IMR-90 (cell line): ENCODE data around the gene IRF5. TPM values are rescaled to one million over a fixed set of nuclear protein-coding genes. Genes with fewer than 3 reads are reported as not detected.

Experiments used
- ATAC-seq: fragments of 200-7000 bp; cut with Tn5 transposase; 2 replicates; pipeline ENCODE4 v1.9.1; 2020; ENCODE audit warnings: low read depth, mild to moderate bottlenecking, moderate library complexity
- BruUV-seq: library from RNA; stranded (reverse); fragments of 400-500 nt; replicated peaks from 2 replicates; lab custom pipeline; 2021; lab: Mats Ljungman, UMichigan
- CTCF ChIA-PET: fragments of 300-600 bp; formaldehyde crosslinking; extraction: SDS; loops from one replicate; lab custom pipeline; 2021; ENCODE audit warnings: antibody characterized with exemption; lab: Yijun Ruan, JAX
- POLR2A ChIA-PET: fragments of 300-600 bp; sonication (Branson Sonifier 250); formaldehyde crosslinking; loops from one replicate; lab custom pipeline; 2022; ENCODE audit warnings: antibody characterized with exemption; ENCODE audit not compliant: unreplicated experiment; lab: Charles Lee
- DNase-seq: peaks from one replicate; pipeline ENCODE4 v3.0.0; 2013
- H2AFZ ChIP-seq: replicated peaks from 2 replicates; pipeline ENCODE3; 2013; ENCODE audit warnings: low read length, mild to moderate bottlenecking; ENCODE audit not compliant: poor library complexity
- H2AK5ac ChIP-seq: 2 replicates; pipeline ENCODE4 v1.6.1; 2013; ENCODE audit warnings: low read depth, low read length, inconsistent platforms
- H2AK9ac ChIP-seq: replicated peaks from 2 replicates; pipeline ENCODE3; 2013; ENCODE audit warnings: mild to moderate bottlenecking, low read depth, low read length, moderate library complexity; ENCODE audit not compliant: poor library complexity
- H2BK120ac ChIP-seq: 2 replicates; pipeline ENCODE4 v1.6.1; 2013; ENCODE audit warnings: low read depth, low read length, inconsistent platforms
- H2BK15ac ChIP-seq: 3 replicates; pipeline ENCODE4 v1.6.1; 2013; ENCODE audit warnings: low read depth, low read length, inconsistent platforms
- H2BK20ac ChIP-seq: 2 replicates; pipeline ENCODE4 v1.6.1; 2013; ENCODE audit warnings: low read depth, mild to moderate bottlenecking, inconsistent platforms, low read length, moderate library complexity
- H2BK5ac ChIP-seq: 2 replicates; pipeline ENCODE4 v1.6.1; 2013; ENCODE audit warnings: mild to moderate bottlenecking, low read depth, low read length, inconsistent platforms; ENCODE audit not compliant: poor library complexity, severe bottlenecking
- H3K14ac ChIP-seq: replicated peaks from 2 replicates; pipeline ENCODE4 v1.6.1; 2013; ENCODE audit warnings: low read depth, low read length, inconsistent platforms
- H3K18ac ChIP-seq: 2 replicates; pipeline ENCODE4 v1.6.1; 2013; ENCODE audit warnings: low read depth, low read length, control low read depth
- H3K23ac ChIP-seq: 2 replicates; pipeline ENCODE4 v1.6.1; 2013; ENCODE audit warnings: low read depth, low read length, inconsistent platforms
- H3K27ac ChIP-seq: 2 replicates; pipeline ENCODE4 v1.5.1; 2013; ENCODE audit warnings: mild to moderate bottlenecking, control low read depth, low read length; ENCODE audit not compliant: insufficient read depth
- H3K27me3 ChIP-seq: 2 replicates; pipeline ENCODE4 v1.6.1; 2013; ENCODE audit warnings: low read length; ENCODE audit not compliant: control insufficient read depth, insufficient read depth
- H3K36me3 ChIP-seq: 2 replicates; pipeline ENCODE4 v1.6.1; 2013; ENCODE audit warnings: low read length, mixed read lengths; ENCODE audit not compliant: control insufficient read depth, insufficient read depth
- H3K4ac ChIP-seq: 2 replicates; pipeline ENCODE4 v1.6.1; 2013; ENCODE audit warnings: low read depth, low read length, inconsistent platforms
- H3K4me1 ChIP-seq: 2 replicates; pipeline ENCODE4 v1.6.1; 2013; ENCODE audit warnings: low read length, mixed read lengths; ENCODE audit not compliant: control insufficient read depth, insufficient read depth
- H3K4me2 ChIP-seq: 2 replicates; pipeline ENCODE4 v1.6.1; 2013; ENCODE audit warnings: low read depth, mild to moderate bottlenecking, control low read depth, low read length, moderate library complexity
- H3K4me3 ChIP-seq: 2 replicates; pipeline ENCODE4 v1.5.1; 2013; ENCODE audit warnings: low read depth, mild to moderate bottlenecking, control low read depth, low read length, moderate library complexity; ENCODE audit not compliant: insufficient read depth
- H3K56ac ChIP-seq: 2 replicates; pipeline ENCODE4 v1.6.1; 2013; ENCODE audit warnings: low read length, inconsistent platforms; ENCODE audit not compliant: insufficient read depth; ENCODE audit errors: extremely low read depth
- H3K79me1 ChIP-seq, 2 experiments: 2 replicates each; pipeline ENCODE4 v1.6.1; 2013; ENCODE audit warnings: low read length in 2 of 2, inconsistent platforms in 1 of 2, low read depth in 1 of 2
- H3K9ac ChIP-seq: 2 replicates; pipeline ENCODE4 v1.6.1; 2013; ENCODE audit warnings: low read depth, low read length, control low read depth
- H3K9me1 ChIP-seq: 2 replicates; pipeline ENCODE4 v1.6.1; 2013; ENCODE audit warnings: low read length, inconsistent platforms; ENCODE audit not compliant: insufficient read depth
- H3K9me3 ChIP-seq: 2 replicates; pipeline ENCODE4 v1.6.1; 2013; ENCODE audit warnings: low read length; ENCODE audit not compliant: control insufficient read depth, insufficient read depth
- H4K20me1 ChIP-seq: 2 replicates; pipeline ENCODE4 v1.6.1; 2013; ENCODE audit warnings: low read length, inconsistent platforms; ENCODE audit not compliant: insufficient read depth
- H4K5ac ChIP-seq: 2 replicates; pipeline ENCODE4 v1.6.1; 2013; ENCODE audit warnings: mild to moderate bottlenecking, low read depth, low read length, control low read depth
- H4K8ac ChIP-seq, 2 experiments: 2 replicates each; pipeline ENCODE4 v1.6.1; 2013; ENCODE audit warnings: low read depth in 2 of 2, low read length in 2 of 2, control low read depth in 1 of 2, inconsistent platforms in 1 of 2
- H4K91ac ChIP-seq: 2 replicates; pipeline ENCODE4 v1.6.1; 2013; ENCODE audit warnings: low read depth, low read length, inconsistent platforms; ENCODE audit not compliant: insufficient read depth
- BHLHE40 ChIP-seq: fragments of 150-350 bp; IDR thresholded peaks from 2 replicates; pipeline ENCODE4 v1.6.1; 2016; ENCODE audit warnings: mild to moderate bottlenecking, low read depth, low read length
- CEBPB ChIP-seq: IDR thresholded peaks from 2 replicates; pipeline ENCODE4 v1.6.1; 2012; ENCODE audit warnings: low read depth, low read length, improper control_type of control experiment
- CTCF ChIP-seq: conservative IDR thresholded peaks from 2 replicates; pipeline ENCODE4 v1.5.1; 2012; ENCODE audit warnings: mild to moderate bottlenecking, low read depth, low read length, improper control_type of control experiment
- FOS ChIP-seq: fragments of 150-350 bp; IDR thresholded peaks from 2 replicates; pipeline ENCODE4 v1.6.1; 2016; ENCODE audit warnings: low read depth, low read length
- MAZ ChIP-seq: IDR thresholded peaks from 2 replicates; pipeline ENCODE4 v1.6.1; 2012; ENCODE audit warnings: low read depth, mild to moderate bottlenecking, low read length, improper control_type of control experiment, moderate library complexity, borderline replicate concordance
- MXI1 ChIP-seq: IDR thresholded peaks from 2 replicates; pipeline ENCODE4 v1.6.1; 2012; ENCODE audit warnings: low read depth, mild to moderate bottlenecking, low read length, moderate library complexity, borderline replicate concordance
- POLR2A ChIP-seq: IDR thresholded peaks from 2 replicates; pipeline ENCODE4 v1.6.1; 2012; ENCODE audit warnings: mild to moderate bottlenecking, low read depth, low read length
- RAD21 ChIP-seq: IDR thresholded peaks from 2 replicates; pipeline ENCODE4 v1.6.1; 2012; ENCODE audit warnings: low read length, improper control_type of control experiment
- RCOR1 ChIP-seq: IDR thresholded peaks from 2 replicates; pipeline ENCODE4 v1.6.1; 2012; ENCODE audit warnings: mild to moderate bottlenecking, low read length, improper control_type of control experiment; ENCODE audit not compliant: insufficient replicate concordance
- RFX5 ChIP-seq: IDR thresholded peaks from 2 replicates; pipeline ENCODE4 v1.8.0; 2012; ENCODE audit warnings: low read depth, mild to moderate bottlenecking, low read length, moderate library complexity
- SMC3 ChIP-seq: fragments of 150-350 bp; IDR thresholded peaks from 2 replicates; pipeline ENCODE4 v1.6.1; 2016; ENCODE audit warnings: low read depth, mild to moderate bottlenecking, antibody characterized with exemption, low read length, moderate library complexity
- WGBS, 2 experiments: methylation state at CpG; one replicate each; pipeline versions ENCODE4 v1.1.5 to v1.1.7; 2013; ENCODE audit warnings: missing lambda C conversion rate in 2 of 2; ENCODE audit not compliant: insufficient read length in 1 of 2; ENCODE audit errors: extremely low coverage in 2 of 2; 5-methylcytosine and 5-hydroxymethylcytosine counted together
- dilution Hi-C: fragments of 300-500 bp; cut with HindIII; formaldehyde crosslinking; loops from one replicate; pipeline ENCODE4 v1.14.3; 2018; ENCODE audit warnings: low sequenced_read_pairs; ENCODE audit not compliant: unreplicated experiment
- in situ Hi-C: fragments of 300-500 bp; cut with MboI; formaldehyde crosslinking; loops from 3 replicates; pipeline ENCODE4 v1.14.3; 2019; ENCODE audit warnings: low sequenced_read_pairs, inconsistent platforms, mixed read lengths
- intact Hi-C: fragments of 100-400 bp; cut with micrococcal nuclease; formaldehyde crosslinking; loops from 2 replicates; pipeline ENCODE4 v1.10.0; 2022
- polyA plus RNA-seq, 3 experiments: library from polyadenylated mRNA; depleted of rRNA; stranded (reverse); fragments of >200 nt; gene quantifications; 2 replicates each; pipeline ENCODE4 v1.2.3, GENCODE V29; 2012; ENCODE audit warnings: low replicate concordance in 1 of 3
- total RNA-seq: library from RNA; depleted of rRNA; stranded (reverse); fragments of >200 nt; gene quantifications from 2 replicates; pipeline ENCODE4 v1.2.3, GENCODE V29; 2012
- TF ChIP-seq, protein P1 (sequence below): fragments of 150-350 bp; IDR thresholded peaks from 2 replicates; pipeline ENCODE4 v1.6.1; 2016; ENCODE audit warnings: low read depth, mild to moderate bottlenecking, low read length, moderate library complexity, borderline replicate concordance
- TF ChIP-seq, protein P2 (sequence below): fragments of 150-350 bp; IDR thresholded peaks from 2 replicates; pipeline ENCODE4 v1.6.1; 2017; ENCODE audit warnings: mild to moderate bottlenecking, antibody characterized with exemption, low read length, low read depth

IRF5 gene
- total and polyA plus RNA-seq, 2 of the 4 experiments (the other 2 are of a cell fraction): 0.14 to 0.18 TPM

DNA sequence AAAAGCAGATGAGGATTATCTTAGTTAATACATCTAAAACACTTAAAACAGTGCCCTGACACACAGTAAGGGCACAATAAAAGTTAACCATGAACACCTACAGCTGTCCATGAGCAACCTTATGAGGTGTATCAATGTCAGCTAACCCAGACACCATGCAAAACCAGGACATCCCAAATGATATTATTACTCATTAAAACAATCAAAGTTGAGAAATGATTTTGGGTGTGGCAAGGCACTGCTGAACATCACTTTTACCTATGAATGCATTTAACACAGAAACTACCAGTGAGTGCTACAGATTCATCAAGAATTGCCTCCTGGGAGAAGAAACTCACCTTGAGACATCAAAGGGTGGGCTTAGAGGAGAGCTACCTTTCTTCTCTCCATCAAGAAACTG is 18.3 kb downstream of the IRF5 start (continued):
- TF ChIP-seq, protein P1, sequence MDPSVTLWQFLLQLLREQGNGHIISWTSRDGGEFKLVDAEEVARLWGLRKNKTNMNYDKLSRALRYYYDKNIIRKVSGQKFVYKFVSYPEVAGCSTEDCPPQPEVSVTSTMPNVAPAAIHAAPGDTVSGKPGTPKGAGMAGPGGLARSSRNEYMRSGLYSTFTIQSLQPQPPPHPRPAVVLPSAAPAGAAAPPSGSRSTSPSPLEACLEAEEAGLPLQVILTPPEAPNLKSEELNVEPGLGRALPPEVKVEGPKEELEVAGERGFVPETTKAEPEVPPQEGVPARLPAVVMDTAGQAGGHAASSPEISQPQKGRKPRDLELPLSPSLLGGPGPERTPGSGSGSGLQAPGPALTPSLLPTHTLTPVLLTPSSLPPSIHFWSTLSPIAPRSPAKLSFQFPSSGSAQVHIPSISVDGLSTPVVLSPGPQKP: no peak

- Histone ChIP-seq H3K14ac (no peak overlapping the region), H4K5ac (no peak overlapping the region), H3K9ac (no peak overlapping the region), H3K27ac (no peak overlapping the region), H3K79me1 (peaks cover 0 to 9% of the 10 kb centered on the region in 2 experiments; a peak in 2 of 4 replicates), H3K4me1 (peaks cover 4% of the 10 kb centered on the region; the same call in 1 of the 2 replicates), H2BK120ac (no peak overlapping the region), H3K18ac (no peak overlapping the region), H3K56ac (no peak overlapping the region), H2AK9ac (no peak overlapping the region), H3K4me2 (no peak overlapping the region), H3K27me3 (no peaks in the 10 kb centered on the region), H3K36me3 (peaks cover 24% of the 10 kb centered on the region), H3K4ac (no peak overlapping the region), H2AK5ac (no peak overlapping the region), H3K4me3 (no peak overlapping the region), H3K9me1 (no peaks in the 10 kb centered on the region; the same call in 1 of the 2 replicates), H2AFZ (no peak overlapping the region), H3K23ac (no peak overlapping the region), H4K91ac (no peak overlapping the region), H4K8ac (no peak overlapping the region), H2BK5ac (no peak overlapping the region), H4K20me1 (no peaks in the 10 kb centered on the region; the same call in 1 of the 2 replicates), H2BK20ac (no peak overlapping the region), H3K9me3 (no peaks in the 10 kb centered on the region), H2BK15ac (no peak overlapping the region)
- TF ChIP-seq MXI1 (no peak), FOS (no peak), CEBPB (no peak), MAZ (no peak), CTCF (no peak), RAD21 (no peak), RCOR1 (no peak), POLR2A (no peak), SMC3 (no peak), RFX5 (no peak), BHLHE40 (no peak)
- TF ChIP-seq, protein P2, sequence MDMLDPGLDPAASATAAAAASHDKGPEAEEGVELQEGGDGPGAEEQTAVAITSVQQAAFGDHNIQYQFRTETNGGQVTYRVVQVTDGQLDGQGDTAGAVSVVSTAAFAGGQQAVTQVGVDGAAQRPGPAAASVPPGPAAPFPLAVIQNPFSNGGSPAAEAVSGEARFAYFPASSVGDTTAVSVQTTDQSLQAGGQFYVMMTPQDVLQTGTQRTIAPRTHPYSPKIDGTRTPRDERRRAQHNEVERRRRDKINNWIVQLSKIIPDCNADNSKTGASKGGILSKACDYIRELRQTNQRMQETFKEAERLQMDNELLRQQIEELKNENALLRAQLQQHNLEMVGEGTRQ: no peak
- in situ Hi-C loops (no loop called here), dilution Hi-C loops (no loop called here), intact Hi-C loops (no loop called here)
- ChIA-PET POLR2A (no interaction called here), CTCF (no interaction called here)
- ATAC-seq (no peak), DNase-seq (no peak)
- no TSS peak for BruUV-seq
- WGBS, 2 experiments: no CpG with 5 or more reads among the region's 4 CpGs
Observed at GRCh38 chr7:128959296-128959695, 21.6 kb downstream of the IRF5 start.
